Retinal pigment epithelial cell (primary cell): ENCODE results near the gene DIO3.

Experiments
- DNase-seq: peaks from one replicate; pipeline ENCODE4 v3.0.0-alpha.2; 2010; ENCODE audit warnings: low read depth
- H3K4me3 ChIP-seq: 2 replicates; pipeline ENCODE4 v1.5.1; 2011; ENCODE audit warnings: mild to moderate bottlenecking, low read length, control low read depth, moderate library complexity
- CTCF ChIP-seq: conservative IDR thresholded peaks from 2 replicates; pipeline ENCODE4 v1.5.1; 2011; ENCODE audit warnings: low read depth, low read length, control low read depth, inconsistent platforms

The DIO3 gene

GRCh38 chr14:101577221-101577909 is 16.1 kb downstream of the DIO3 start:
- no peak for DNase-seq
- H3K4me3 ChIP-seq = no peak overlapping the region
- no peak for TF ChIP-seq CTCF

GRCh38 chr14:101578489-101578888 is 17.2 kb downstream of the DIO3 start:
- no peak for TF ChIP-seq CTCF
- no peak for DNase-seq
- H3K4me3 ChIP-seq = no peak overlapping the region

GRCh38 chr14:101579372-101580080 is 18.2 kb downstream of the DIO3 start:
- no peak for TF ChIP-seq CTCF
- H3K4me3 ChIP-seq = no peak overlapping the region
- no peak for DNase-seq

- no peak overlapping the region for H3K4me3 ChIP-seq
- no peak for DNase-seq
- no peak for TF ChIP-seq CTCF
Observed at GRCh38 chr14:101581806-101582205, 20.5 kb downstream of the DIO3 start.

GRCh38 chr14:101582294-101582693 is 21.0 kb downstream of the DIO3 start:
- DNase-seq = no peak
- no peak overlapping the region for H3K4me3 ChIP-seq
- TF ChIP-seq CTCF = no peak

GRCh38 chr14:101583006-101583714 is 21.9 kb downstream of the DIO3 start:
- H3K4me3 ChIP-seq = no peak overlapping the region
- no peak for TF ChIP-seq CTCF
- DNase-seq = no peak
